Right lobe of liver (tissue), 6 donors: Measurements from ENCODE around the gene EHD2. TPM values are rescaled to one million over a fixed set of nuclear protein-coding genes. Genes with fewer than 3 reads are reported as not detected.

ENCODE experiments used
- ATAC-seq, 4 donors: fragments of 200-7000 bp; cut with Tn5 transposase; one replicate each; pipeline ENCODE4 v1.9.1; 2020; ENCODE audit warnings: mild to moderate bottlenecking in 4 of 4, moderate library complexity in 4 of 4
- DNase-seq, 3 donors: peaks; one replicate each; pipeline ENCODE4 v3.0.0-alpha.2; 2020
- H3K27ac ChIP-seq, 3 donors: fragments of 200-600 bp; one replicate each; pipeline ENCODE4 v1.8.0; 2022
- H3K27me3 ChIP-seq, 2 donors: fragments of 200-600 bp; one replicate each; pipeline ENCODE4 v1.8.0; 2022
- H3K36me3 ChIP-seq, 4 donors: fragments of 200-600 bp; sonication (generic) in 1 of 4; one replicate each; pipeline versions ENCODE4 v1.5.1 to v1.8.0; 2017 to 2022; ENCODE audit warnings: control low read depth in 1 of 4
- H3K4me1 ChIP-seq, 4 donors: fragments of 200-600 bp; sonication (generic) in 1 of 4; one replicate each; pipeline versions ENCODE4 v1.5.1 to v1.8.0; 2017 to 2022; ENCODE audit warnings: control low read depth in 1 of 4
- H3K4me3 ChIP-seq, 3 donors: fragments of 200-600 bp; one replicate each; pipeline ENCODE4 v1.8.0; 2022
- H3K9me3 ChIP-seq, 4 donors: fragments of 200-600 bp; sonication (generic) in 1 of 4; one replicate each; pipeline versions ENCODE4 v1.5.1 to v1.8.0; 2017 to 2022; ENCODE audit warnings: control low read depth in 1 of 4
- CTCF ChIP-seq, 4 donors: fragments of 200-600 bp in 3 of 4; fragments of 450-650 bp in 1 of 4; IDR thresholded peaks; one replicate each; pipeline versions ENCODE4 v1.5.1 to v1.8.0; 2016 to 2022; ENCODE audit warnings: antibody characterized with exemption in 4 of 4, mild to moderate bottlenecking in 2 of 4
- POLR2A ChIP-seq: fragments of 450-650 bp; IDR thresholded peaks from one replicate; pipeline ENCODE4 v1.6.1; 2017; ENCODE audit warnings: antibody characterized with exemption, mild to moderate bottlenecking
- whole genome bisulfite sequencing: methylation state at CpG from one replicate; pipeline ENCODE4 v1.1.6; 2018; ENCODE audit warnings: low coverage, low lambda C conversion rate; ENCODE audit not compliant: insufficient coverage; ENCODE audit errors: missing lambda C conversion rate; 5-methylcytosine and 5-hydroxymethylcytosine counted together
- intact Hi-C, 2 donors: fragments of 100-400 bp; cut with DNase I; formaldehyde crosslinking; loops; one replicate each; pipeline versions ENCODE4 v1.11.2 to v1.14.1; 2022
- total RNA-seq, 6 experiments: library from RNA; depleted of rRNA in 2 of 6; stranded (reverse); fragments of >200 nt in 2 of 6; fragmentation: NEBNext Ultra II Directional in 3 of 6; extraction: Animal tissue kit (Norgen Biotek cat#: 25700) in 3 of 6; gene quantifications; one replicate each; pipeline versions ENCODE4 v1.1.0 to v1.2.4, GENCODE V29; 2016 to 2023
- donor health status: DM: no; HTN: yes; CAD: no.
- donor health status: DM: no; HTN: no; CAD: no.
- donor health status: DM: no; HTN: no; CAD: no.
- donor health status: DM: no; HTN: yes; CAD: no.
- donor health status: DM: no; HTN: yes; CAD: no.

Gene EHD2
- total RNA-seq, 6 experiments from 2014 or later = 3.6 to 20.2 (median 12.8) TPM

- peaks cover 0 to 9% (median 2%) of the 10 kb centered on the region in 4 donors for H3K4me1 ChIP-seq
Observed at GRCh38 chr19:47729468-47729798, 16.2 kb downstream of the EHD2 start.

DNA sequence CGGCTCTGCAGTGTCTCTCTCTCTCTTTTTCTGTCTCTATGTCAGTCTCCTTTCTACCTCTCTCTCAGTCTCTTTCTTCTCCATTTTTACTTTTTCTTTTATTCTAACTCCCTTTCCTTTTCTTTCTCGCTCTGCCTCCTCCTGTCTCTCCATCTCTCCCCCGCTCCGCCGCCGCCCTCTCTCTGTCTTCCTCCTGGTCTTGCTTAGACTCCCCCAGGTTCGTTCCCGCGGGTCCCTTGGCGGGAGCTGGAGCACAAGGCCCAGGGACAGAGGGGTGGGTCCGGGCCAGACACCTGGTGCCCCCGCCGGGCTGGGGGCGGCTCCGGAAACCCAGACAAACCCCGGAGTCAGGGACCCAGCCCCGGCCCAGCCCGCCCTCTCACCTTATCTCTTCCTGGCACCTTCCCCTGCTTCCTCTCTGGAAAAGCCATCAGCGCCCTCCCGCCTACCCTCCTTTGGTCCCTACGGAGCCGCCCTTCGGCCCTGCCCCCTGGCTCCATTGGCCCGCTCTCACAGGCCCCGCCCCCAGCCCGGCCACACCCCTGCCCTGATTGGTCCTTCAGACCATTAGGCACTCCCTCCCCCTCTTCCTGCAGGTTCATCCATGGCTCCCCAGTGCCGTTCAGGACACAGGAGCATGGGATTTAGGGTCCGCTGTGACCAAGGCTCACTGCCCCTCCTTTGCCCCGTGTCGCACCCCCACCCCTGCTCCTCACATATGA, 16.7 kb downstream of the EHD2 start:
- Histone ChIP-seq H3K4me1 (peaks cover 0 to 7% (median 2%) of the 10 kb centered on the region in 4 donors), H3K27me3 (no peaks in the 10 kb centered on the region), H3K4me3 (no peak overlapping the region), H3K36me3 (no peaks in the 10 kb centered on the region), H3K27ac (no peak overlapping the region), H3K9me3 (no peaks in the 10 kb centered on the region)
- ATAC-seq = peak; percentile 77 to 83 (median 80)
- 24% methylated on average over 29 of the region's 30 CpGs for WGBS
- intact Hi-C loops = no loop called here
- TF ChIP-seq POLR2A (no peak), CTCF (IDR thresholded peaks at IDR 0.05) (no peak)
- peak in 2 of 3 donors; percentile 66 to 75 for DNase-seq

More at GRCh38 chr19:47729468-47729798, 16.2 kb downstream of the EHD2 start:
- H3K36me3 ChIP-seq = no peaks in the 10 kb centered on the region
- ATAC-seq = peak; percentile 34 to 68 (median 44)
- WGBS = 29% methylated on average over 5 of the region's 9 CpGs
- TF ChIP-seq CTCF (IDR thresholded peaks at IDR 0.05) (no peak), POLR2A (no peak)
- H3K9me3 ChIP-seq = no peaks in the 10 kb centered on the region
- DNase-seq = no peak
- no peak overlapping the region for H3K27ac ChIP-seq
- H3K27me3 ChIP-seq = no peaks in the 10 kb centered on the region
- intact Hi-C loops = no loop called here
- no peak overlapping the region for H3K4me3 ChIP-seq

- H3K9me3 ChIP-seq = no peaks in the 10 kb centered on the region
- no peak overlapping the region for H3K27ac ChIP-seq
- intact Hi-C loops = no loop called here
- no peaks in the 10 kb centered on the region for H3K27me3 ChIP-seq
- WGBS = 89% methylated on average over 5 of the region's 8 CpGs
- no peaks in the 10 kb centered on the region for H3K36me3 ChIP-seq
- no peak for ATAC-seq
- peaks cover 0 to 7% (median 2%) of the 10 kb centered on the region in 4 donors for H3K4me1 ChIP-seq
- DNase-seq = no peak
- no peak overlapping the region for H3K4me3 ChIP-seq
- TF ChIP-seq POLR2A (no peak), CTCF (IDR thresholded peaks at IDR 0.05) (no peak)
Observed at GRCh38 chr19:47730521-47730889, 17.3 kb downstream of the EHD2 start.

DNA sequence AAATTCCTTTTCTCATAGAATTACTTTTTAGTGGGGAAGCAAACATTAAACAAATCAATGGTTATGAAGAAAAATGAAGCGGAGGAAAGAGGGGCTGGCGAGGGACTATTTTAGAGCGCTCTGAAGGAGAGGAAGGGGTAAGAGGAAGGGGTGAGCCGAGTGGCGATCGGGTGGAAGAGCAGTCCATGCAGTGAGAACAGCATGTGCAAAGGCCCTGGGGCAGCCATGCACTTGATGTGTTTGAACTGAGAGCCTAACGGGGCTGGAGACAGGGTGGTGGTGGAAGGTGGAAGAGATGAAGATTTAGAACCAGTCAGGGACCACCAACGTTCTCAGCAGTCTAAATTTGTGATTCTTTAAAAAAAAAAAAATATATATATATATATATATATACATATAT, 17.7 kb downstream of the EHD2 start:
- no peak overlapping the region for H3K4me3 ChIP-seq
- no peak for ATAC-seq
- no peak for TF ChIP-seq POLR2A
- TF ChIP-seq CTCF (IDR thresholded peaks at IDR 0.05) = no peak
- no peaks in the 10 kb centered on the region for H3K9me3 ChIP-seq
- H3K27ac ChIP-seq = no peak overlapping the region
- H3K4me1 ChIP-seq = peaks cover 0 to 7% (median 2%) of the 10 kb centered on the region in 4 donors
- no peaks in the 10 kb centered on the region for H3K36me3 ChIP-seq
- no peak for DNase-seq
- intact Hi-C loops = no loop called here
- 87% methylated on average over 7 of the region's 8 CpGs for WGBS
- no peaks in the 10 kb centered on the region for H3K27me3 ChIP-seq
